ENCODE measurements around the gene DTHD1. TPM values are rescaled to one million over a fixed set of nuclear protein-coding genes. Genes with fewer than 3 reads are reported as not detected.
A peak's percentile ranks its signal among the peaks of the same experiment; 100 is the strongest.

The DTHD1 gene
- total RNA-seq, 6 donors from 2014 or later = 0.83 to 47.4 (median 7.2) TPM

DNA sequence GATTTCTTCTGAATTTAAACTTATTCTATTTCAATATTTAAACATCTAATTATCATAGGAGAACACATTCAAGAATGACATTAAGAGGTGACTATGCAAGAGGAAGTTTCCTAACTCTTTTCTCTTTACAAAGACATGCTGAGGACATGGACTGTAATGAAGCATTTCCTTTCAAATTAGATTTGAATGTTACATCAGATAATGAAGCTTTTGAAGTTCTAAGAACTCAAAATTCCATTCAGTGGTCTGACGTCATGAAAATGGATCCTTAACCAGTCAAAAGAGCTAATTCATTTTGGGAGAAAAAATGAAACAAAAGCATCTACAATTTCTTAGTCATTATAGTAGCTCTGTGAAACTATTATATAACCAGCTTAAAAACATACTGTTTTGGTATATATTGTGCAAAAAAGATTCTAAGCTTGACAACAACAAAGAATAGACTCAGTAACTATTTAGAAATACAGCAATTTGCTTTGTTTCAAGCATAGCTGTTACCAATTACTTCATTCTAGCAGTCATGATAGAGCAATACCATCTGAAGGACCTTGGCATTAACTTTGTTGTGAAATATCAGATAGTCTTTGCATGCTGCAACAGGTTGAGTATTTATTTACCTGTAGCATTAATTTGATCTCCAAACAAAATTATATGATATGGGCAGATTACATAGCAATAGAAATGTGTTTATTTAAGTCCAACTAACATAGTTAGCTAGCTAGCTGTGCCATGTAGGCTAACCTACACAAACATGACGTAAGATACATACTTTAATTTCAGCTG is 13.7 kb upstream of the DTHD1 start:
- WGBS, 2 donors = 53 to 55% methylated on average over 2 of the region's 2 CpGs
- H3K4me3 ChIP-seq = no peak overlapping the region
- H3K27ac ChIP-seq = no peak overlapping the region
- no peaks in the 10 kb centered on the region for H3K36me3 ChIP-seq
- TF ChIP-seq, protein P1, sequence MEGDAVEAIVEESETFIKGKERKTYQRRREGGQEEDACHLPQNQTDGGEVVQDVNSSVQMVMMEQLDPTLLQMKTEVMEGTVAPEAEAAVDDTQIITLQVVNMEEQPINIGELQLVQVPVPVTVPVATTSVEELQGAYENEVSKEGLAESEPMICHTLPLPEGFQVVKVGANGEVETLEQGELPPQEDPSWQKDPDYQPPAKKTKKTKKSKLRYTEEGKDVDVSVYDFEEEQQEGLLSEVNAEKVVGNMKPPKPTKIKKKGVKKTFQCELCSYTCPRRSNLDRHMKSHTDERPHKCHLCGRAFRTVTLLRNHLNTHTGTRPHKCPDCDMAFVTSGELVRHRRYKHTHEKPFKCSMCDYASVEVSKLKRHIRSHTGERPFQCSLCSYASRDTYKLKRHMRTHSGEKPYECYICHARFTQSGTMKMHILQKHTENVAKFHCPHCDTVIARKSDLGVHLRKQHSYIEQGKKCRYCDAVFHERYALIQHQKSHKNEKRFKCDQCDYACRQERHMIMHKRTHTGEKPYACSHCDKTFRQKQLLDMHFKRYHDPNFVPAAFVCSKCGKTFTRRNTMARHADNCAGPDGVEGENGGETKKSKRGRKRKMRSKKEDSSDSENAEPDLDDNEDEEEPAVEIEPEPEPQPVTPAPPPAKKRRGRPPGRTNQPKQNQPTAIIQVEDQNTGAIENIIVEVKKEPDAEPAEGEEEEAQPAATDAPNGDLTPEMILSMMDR (IDR thresholded peaks at IDR 0.05) = no peak
- no peak for TF ChIP-seq POLR2A (IDR thresholded peaks at IDR 0.05)
- TF ChIP-seq EP300 (IDR thresholded peaks at IDR 0.05) = no peak
- TF ChIP-seq POLR2AphosphoS5 (IDR thresholded peaks at IDR 0.05) = no peak
- no peaks in the 10 kb centered on the region for H3K9me3 ChIP-seq
- H3K4me1 ChIP-seq = no peaks in the 10 kb centered on the region
- DNase-seq (no peak), ATAC-seq (ENCODE audit: low FRiP score in 2 of 2) (no peak)
- H3K27me3 ChIP-seq = no peaks in the 10 kb centered on the region

DNA sequence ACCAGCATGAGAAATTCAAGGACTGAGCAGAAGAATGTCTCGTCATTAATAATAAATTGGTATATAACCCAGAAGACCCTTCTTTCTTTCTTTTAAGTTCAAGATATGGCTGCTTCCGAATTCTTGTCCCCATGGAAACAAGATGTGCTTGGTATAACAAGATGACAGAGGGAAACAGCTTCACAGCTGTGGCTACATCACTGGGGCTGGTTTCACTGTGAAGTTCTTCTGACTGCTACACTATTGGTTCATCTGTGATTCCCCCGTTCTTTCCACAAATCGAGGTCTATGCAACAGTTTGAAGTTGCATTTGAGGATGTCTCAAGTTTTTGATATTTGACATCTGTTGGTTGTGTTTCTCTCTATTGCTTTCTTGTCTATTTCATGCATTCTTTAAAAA is 12.3 kb upstream of the DTHD1 start:
- H3K4me1 ChIP-seq = no peaks in the 10 kb centered on the region
- WGBS, 2 donors = 83 to 86% methylated on average over 4 of the region's 4 CpGs
- no peaks in the 10 kb centered on the region for H3K9me3 ChIP-seq
- H3K36me3 ChIP-seq = no peaks in the 10 kb centered on the region
- no peak for TF ChIP-seq EP300 (IDR thresholded peaks at IDR 0.05)
- TF ChIP-seq, protein P1 (IDR thresholded peaks at IDR 0.05) = no peak
- TF ChIP-seq POLR2AphosphoS5 (IDR thresholded peaks at IDR 0.05) = no peak
- TF ChIP-seq POLR2A (IDR thresholded peaks at IDR 0.05) = no peak
- DNase-seq (no peak), ATAC-seq (ENCODE audit: low FRiP score in 2 of 2) (peak in 1 of 2 donors; percentile 46)
- H3K27ac ChIP-seq = no peak overlapping the region
- H3K4me3 ChIP-seq = no peak overlapping the region
- no peaks in the 10 kb centered on the region for H3K27me3 ChIP-seq

DNA sequence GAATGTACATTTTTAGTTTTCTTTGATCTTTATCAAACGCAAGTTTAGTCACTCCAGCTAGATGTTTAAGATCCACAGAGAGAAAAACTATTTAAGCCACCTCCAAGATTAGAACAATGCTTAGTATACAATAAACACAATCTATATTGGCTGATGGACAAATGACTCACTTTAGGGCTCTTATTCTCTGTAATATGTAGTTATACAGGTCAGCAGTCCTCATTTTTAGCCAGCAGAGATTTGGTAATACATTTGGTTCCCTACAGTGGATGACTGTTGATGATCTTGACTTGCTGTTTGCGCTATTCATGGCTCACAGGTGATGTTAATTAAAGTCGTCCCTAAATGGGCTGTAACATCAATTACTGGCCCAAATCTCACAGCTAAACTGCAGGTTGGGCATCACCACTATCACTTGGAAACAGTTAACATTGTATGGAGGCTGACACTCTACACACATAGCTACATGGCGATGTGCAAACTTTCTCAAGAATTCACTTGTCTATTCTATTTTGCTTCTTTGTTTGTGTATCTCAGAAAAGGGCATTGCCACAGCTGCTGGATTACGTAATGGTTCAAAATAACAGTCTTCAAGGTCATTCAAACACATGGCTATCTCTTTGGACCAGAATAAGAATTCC is 11.8 kb upstream of the DTHD1 start:
- no peak overlapping the region for H3K4me3 ChIP-seq
- DNase-seq (no peak), ATAC-seq (ENCODE audit: low FRiP score in 2 of 2) (no peak)
- no peaks in the 10 kb centered on the region for H3K36me3 ChIP-seq
- H3K27ac ChIP-seq = no peak overlapping the region
- no peaks in the 10 kb centered on the region for H3K9me3 ChIP-seq
- no peaks in the 10 kb centered on the region for H3K27me3 ChIP-seq
- no peaks in the 10 kb centered on the region for H3K4me1 ChIP-seq
- 75% methylated on average over 5 of the region's 5 CpGs for WGBS, 2 donors
- TF ChIP-seq POLR2AphosphoS5 (IDR thresholded peaks at IDR 0.05) (no peak), POLR2A (IDR thresholded peaks at IDR 0.05) (no peak), EP300 (IDR thresholded peaks at IDR 0.05) (no peak)
- TF ChIP-seq, protein P1 (IDR thresholded peaks at IDR 0.05) = no peak

DNA sequence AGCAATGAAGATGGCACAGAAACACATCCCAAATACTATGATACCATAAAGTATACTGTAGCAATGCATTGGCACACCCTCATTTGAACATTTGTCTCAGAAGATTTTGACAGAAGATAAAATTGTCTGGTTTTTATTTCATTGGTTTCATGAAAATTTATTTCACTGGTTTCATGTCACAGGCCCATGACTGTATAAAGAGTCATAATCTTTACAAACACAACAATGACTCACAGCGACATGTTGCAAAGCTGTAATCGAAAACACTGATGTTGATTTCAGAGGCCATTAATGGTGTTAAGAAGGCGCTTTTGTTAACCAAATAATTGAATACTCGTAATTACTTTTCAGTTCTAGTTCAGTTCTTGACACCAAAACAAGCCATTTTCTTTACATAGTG is 8.1 kb upstream of the DTHD1 start:
- no peak for DNase-seq
- no peak for ATAC-seq (ENCODE audit: low FRiP score in 2 of 2)
- no peak overlapping the region for H3K4me3 ChIP-seq
- 84 to 91% methylated on average over 4 of the region's 4 CpGs for WGBS, 2 donors
- H3K27ac ChIP-seq = no peak overlapping the region
- H3K27me3 ChIP-seq = no peaks in the 10 kb centered on the region
- TF ChIP-seq EP300 (IDR thresholded peaks at IDR 0.05) (no peak), POLR2AphosphoS5 (IDR thresholded peaks at IDR 0.05) (no peak), POLR2A (IDR thresholded peaks at IDR 0.05) (no peak)
- TF ChIP-seq, protein P1 (IDR thresholded peaks at IDR 0.05) = no peak
- H3K36me3 ChIP-seq = no peaks in the 10 kb centered on the region
- H3K4me1 ChIP-seq = no peaks in the 10 kb centered on the region
- H3K9me3 ChIP-seq = no peaks in the 10 kb centered on the region
